ENCODE data around the gene GPAT2. TPM values are rescaled to one million over a fixed set of nuclear protein-coding genes. Genes with fewer than 3 reads are reported as not detected.
"Not testable (repeated sequence)": the region's sequence is repeated elsewhere in the genome, so short reads cannot be mapped to it uniquely, and the experiment has no call there.

GPAT2 gene
- total and polyA plus RNA-seq, 2 experiments from 2014 or later, result 0.65 to 0.71 TPM

GRCh38 chr2:96061901-96062300 is 27.2 kb upstream of the GPAT2 start:
- H3K9me3 ChIP-seq (ENCODE audit: low read depth); H3F3A ChIP-seq (ENCODE audit: insufficient read depth); H3K27ac ChIP-seq; H3K4me3 ChIP-seq; H3K4me1 ChIP-seq (ENCODE audit: insufficient read depth); H3K9ac ChIP-seq; DNase-seq; in situ Hi-C loops (cut with MboI); H3K36me3 ChIP-seq (ENCODE audit: low read depth); H2AFZ ChIP-seq; H3K4me2 ChIP-seq (ENCODE audit: unreplicated experiment); H3K9me2 ChIP-seq (ENCODE audit: insufficient read depth); H3K79me2 ChIP-seq (ENCODE audit: insufficient read depth); H3K27me3 ChIP-seq (replicated peaks; ENCODE audit: insufficient read depth); H4K20me1 ChIP-seq (ENCODE audit: insufficient read depth): not testable (repeated sequence)
- 81 to 83% methylated on average over 9 of the region's 9 CpGs for WGBS, 2 experiments (ENCODE audit: low coverage in 1 of 2, low lambda C conversion rate in 2 of 2, missing lambda C conversion rate in 2 of 2)

DNA sequence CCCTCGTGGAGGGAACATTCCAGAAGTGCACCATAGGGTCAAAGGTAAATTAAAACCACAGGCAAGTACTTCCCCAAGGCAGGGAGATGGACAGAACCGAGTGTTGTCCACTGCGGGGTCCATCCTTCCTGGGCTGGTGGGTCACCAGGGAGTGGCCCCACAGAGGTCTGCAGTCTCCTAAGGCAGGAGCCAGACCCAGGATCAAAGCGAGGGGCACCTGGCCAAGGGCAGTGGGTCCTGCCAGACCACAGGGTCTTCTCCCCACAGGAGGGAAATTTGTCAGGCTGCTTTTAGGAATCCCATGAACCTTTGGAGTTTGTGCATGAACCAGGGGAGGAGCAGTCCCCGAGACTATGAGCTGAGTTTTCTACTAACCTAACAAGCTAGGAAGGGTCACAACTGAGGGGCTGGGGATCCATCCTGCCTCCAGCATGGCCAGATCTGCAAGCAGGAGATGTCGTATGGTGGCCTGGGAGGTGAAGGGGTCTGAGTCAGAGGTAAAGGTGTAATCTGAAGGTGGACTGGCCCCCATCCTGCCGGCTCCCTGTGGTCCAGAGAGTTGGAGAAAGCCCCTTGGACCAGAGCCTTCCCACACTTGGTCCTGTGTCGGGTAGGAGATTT is 26.6 kb upstream of the GPAT2 start:
- H3K4me2 ChIP-seq (ENCODE audit: unreplicated experiment); H3K27me3 ChIP-seq (replicated peaks; ENCODE audit: insufficient read depth); H3K4me3 ChIP-seq; H3K9me3 ChIP-seq (ENCODE audit: low read depth); H3K4me1 ChIP-seq (ENCODE audit: insufficient read depth); H3K79me2 ChIP-seq (ENCODE audit: insufficient read depth); in situ Hi-C loops (cut with MboI); DNase-seq; H3K36me3 ChIP-seq (ENCODE audit: low read depth); H2AFZ ChIP-seq; H3K9ac ChIP-seq; H3K9me2 ChIP-seq (ENCODE audit: insufficient read depth); H4K20me1 ChIP-seq (ENCODE audit: insufficient read depth); H3F3A ChIP-seq (ENCODE audit: insufficient read depth); H3K27ac ChIP-seq: not testable (repeated sequence)
- WGBS, 2 experiments (ENCODE audit: low coverage in 1 of 2, low lambda C conversion rate in 2 of 2, missing lambda C conversion rate in 2 of 2), result 70 to 72% methylated on average over 6 to 8 of the region's 8 CpGs

DNA sequence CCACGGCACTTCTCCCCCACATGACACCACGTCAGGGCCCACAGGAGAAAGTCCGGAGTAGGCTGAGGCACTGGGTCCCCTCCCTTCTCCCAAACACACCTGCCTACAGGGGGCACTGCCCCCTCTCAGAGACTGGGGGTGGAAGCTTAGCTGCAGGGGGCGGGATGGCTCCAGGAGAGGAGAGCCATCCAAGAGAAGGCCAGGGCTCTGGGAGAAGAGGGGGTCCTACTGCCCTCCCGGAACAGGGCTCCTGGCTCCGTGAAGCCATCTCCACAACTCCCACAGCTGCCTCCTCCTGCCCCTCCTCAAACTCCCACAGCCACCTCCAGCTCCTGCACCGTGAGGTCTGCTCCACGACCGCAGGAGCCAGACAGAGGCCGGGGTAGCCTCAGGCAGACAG is 25.6 kb upstream of the GPAT2 start:
- H3K9me2 ChIP-seq (ENCODE audit: insufficient read depth); H3K4me2 ChIP-seq (ENCODE audit: unreplicated experiment); H3K9ac ChIP-seq; H3K79me2 ChIP-seq (ENCODE audit: insufficient read depth); H3K4me3 ChIP-seq; H3K9me3 ChIP-seq (ENCODE audit: low read depth); in situ Hi-C loops (cut with MboI); H3K27ac ChIP-seq; DNase-seq; H3F3A ChIP-seq (ENCODE audit: insufficient read depth); H3K4me1 ChIP-seq (ENCODE audit: insufficient read depth); H3K27me3 ChIP-seq (replicated peaks; ENCODE audit: insufficient read depth); H3K36me3 ChIP-seq (ENCODE audit: low read depth); H2AFZ ChIP-seq; H4K20me1 ChIP-seq (ENCODE audit: insufficient read depth): not testable (repeated sequence)
- WGBS, 2 experiments (ENCODE audit: low coverage in 1 of 2, low lambda C conversion rate in 2 of 2, missing lambda C conversion rate in 2 of 2), result 58 to 62% methylated on average over 7 to 10 of the region's 10 CpGs

DNA sequence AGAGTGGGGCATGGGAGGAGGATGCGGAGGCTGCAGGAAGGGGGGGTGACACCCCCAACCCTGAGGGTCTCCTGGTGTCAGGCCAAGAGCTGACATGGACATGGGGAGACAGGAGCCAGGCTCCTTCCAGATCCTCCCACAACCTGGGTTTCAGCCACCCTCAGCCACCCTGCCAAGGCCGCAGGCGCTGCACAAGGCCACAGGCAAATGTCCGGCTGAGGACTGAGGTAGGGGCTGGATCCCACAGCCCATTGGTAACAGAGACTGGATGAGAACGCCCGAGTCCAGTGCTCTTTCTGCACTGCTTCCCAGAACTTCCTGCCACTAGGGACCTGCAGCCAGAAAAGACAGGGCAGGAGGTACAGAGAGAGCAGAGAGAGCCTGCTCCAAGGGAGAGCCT is 24.7 kb upstream of the GPAT2 start:
- H3K9me3 ChIP-seq (ENCODE audit: low read depth); H3F3A ChIP-seq (ENCODE audit: insufficient read depth); H3K4me1 ChIP-seq (ENCODE audit: insufficient read depth); H3K9ac ChIP-seq; H4K20me1 ChIP-seq (ENCODE audit: insufficient read depth); H3K36me3 ChIP-seq (ENCODE audit: low read depth); H3K4me2 ChIP-seq (ENCODE audit: unreplicated experiment); H2AFZ ChIP-seq; H3K27ac ChIP-seq; in situ Hi-C loops (cut with MboI); H3K27me3 ChIP-seq (replicated peaks; ENCODE audit: insufficient read depth); H3K79me2 ChIP-seq (ENCODE audit: insufficient read depth); H3K9me2 ChIP-seq (ENCODE audit: insufficient read depth); DNase-seq; H3K4me3 ChIP-seq: not testable (repeated sequence)
- 68 to 79% methylated on average over 5 of the region's 6 CpGs for WGBS, 2 experiments (ENCODE audit: low coverage in 1 of 2, low lambda C conversion rate in 2 of 2, missing lambda C conversion rate in 2 of 2)

- H3K9ac ChIP-seq; H3K4me3 ChIP-seq; H3K4me2 ChIP-seq (ENCODE audit: unreplicated experiment); H3K9me2 ChIP-seq (ENCODE audit: insufficient read depth); H3K27ac ChIP-seq; H3K4me1 ChIP-seq (ENCODE audit: insufficient read depth); H3F3A ChIP-seq (ENCODE audit: insufficient read depth); in situ Hi-C loops (cut with MboI); H3K36me3 ChIP-seq (ENCODE audit: low read depth); H4K20me1 ChIP-seq (ENCODE audit: insufficient read depth); H3K79me2 ChIP-seq (ENCODE audit: insufficient read depth); H3K9me3 ChIP-seq (ENCODE audit: low read depth); H3K27me3 ChIP-seq (replicated peaks; ENCODE audit: insufficient read depth); H2AFZ ChIP-seq; DNase-seq: not testable (repeated sequence)
- 40 to 55% methylated on average over 3 of the region's 6 CpGs for WGBS, 2 experiments (ENCODE audit: low coverage in 1 of 2, low lambda C conversion rate in 2 of 2, missing lambda C conversion rate in 2 of 2)
Measured at GRCh38 chr2:96055830-96056229, 21.1 kb upstream of the GPAT2 start.

- H3K27me3 ChIP-seq (replicated peaks; ENCODE audit: insufficient read depth); H3K79me2 ChIP-seq (ENCODE audit: insufficient read depth); H3K36me3 ChIP-seq (ENCODE audit: low read depth); H3F3A ChIP-seq (ENCODE audit: insufficient read depth); H3K9me2 ChIP-seq (ENCODE audit: insufficient read depth); DNase-seq; H3K4me3 ChIP-seq; H3K27ac ChIP-seq; H3K9me3 ChIP-seq (ENCODE audit: low read depth); H2AFZ ChIP-seq; H3K4me1 ChIP-seq (ENCODE audit: insufficient read depth); H3K9ac ChIP-seq; in situ Hi-C loops (cut with MboI); H4K20me1 ChIP-seq (ENCODE audit: insufficient read depth); H3K4me2 ChIP-seq (ENCODE audit: unreplicated experiment): not testable (repeated sequence)
- 36 to 42% methylated on average over 5 to 7 of the region's 7 CpGs for WGBS, 2 experiments (ENCODE audit: low coverage in 1 of 2, low lambda C conversion rate in 2 of 2, missing lambda C conversion rate in 2 of 2)
Measured at GRCh38 chr2:96054537-96054936, 19.8 kb upstream of the GPAT2 start.

- H3K9me3 ChIP-seq (ENCODE audit: low read depth); H3K9ac ChIP-seq; H3K4me2 ChIP-seq (ENCODE audit: unreplicated experiment); H3K4me3 ChIP-seq; H3K9me2 ChIP-seq (ENCODE audit: insufficient read depth); H3K4me1 ChIP-seq (ENCODE audit: insufficient read depth); H3F3A ChIP-seq (ENCODE audit: insufficient read depth); H3K27me3 ChIP-seq (replicated peaks; ENCODE audit: insufficient read depth); H2AFZ ChIP-seq; H3K27ac ChIP-seq; H3K36me3 ChIP-seq (ENCODE audit: low read depth); H3K79me2 ChIP-seq (ENCODE audit: insufficient read depth); H4K20me1 ChIP-seq (ENCODE audit: insufficient read depth); in situ Hi-C loops (cut with MboI); DNase-seq: not testable (repeated sequence)
- 67 to 71% methylated on average over 7 of the region's 7 CpGs for WGBS, 2 experiments (ENCODE audit: low coverage in 1 of 2, low lambda C conversion rate in 2 of 2, missing lambda C conversion rate in 2 of 2)
Measured at GRCh38 chr2:96053385-96053784, 18.7 kb upstream of the GPAT2 start.

DNA sequence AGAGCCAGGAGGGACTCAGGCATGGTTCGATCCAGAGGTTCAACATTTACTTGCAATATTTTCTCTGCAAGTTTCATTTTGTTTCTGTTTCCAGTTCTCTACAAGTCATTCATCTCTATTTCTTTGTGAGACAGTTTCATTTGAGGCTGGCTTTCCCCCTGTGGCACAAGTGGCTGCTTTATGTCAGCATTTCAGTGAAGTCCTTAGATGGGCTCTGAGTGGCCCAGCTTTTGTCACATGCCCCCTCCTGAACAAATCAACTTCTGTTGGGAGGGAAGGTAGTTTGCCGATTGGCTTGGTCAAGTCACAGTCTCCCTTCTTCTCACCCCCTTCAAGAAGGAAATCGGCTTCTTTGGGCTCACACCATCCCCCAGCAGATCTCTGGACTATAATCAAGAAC is 17.9 kb upstream of the GPAT2 start:
- DNase-seq; H3K79me2 ChIP-seq (ENCODE audit: insufficient read depth); in situ Hi-C loops (cut with MboI); H3K27me3 ChIP-seq (replicated peaks; ENCODE audit: insufficient read depth); H3K4me3 ChIP-seq; H3F3A ChIP-seq (ENCODE audit: insufficient read depth); H3K9me2 ChIP-seq (ENCODE audit: insufficient read depth); H3K4me1 ChIP-seq (ENCODE audit: insufficient read depth); H2AFZ ChIP-seq; H3K4me2 ChIP-seq (ENCODE audit: unreplicated experiment); H3K9me3 ChIP-seq (ENCODE audit: low read depth); H3K9ac ChIP-seq; H3K27ac ChIP-seq; H4K20me1 ChIP-seq (ENCODE audit: insufficient read depth); H3K36me3 ChIP-seq (ENCODE audit: low read depth): not testable (repeated sequence)
- 20 to 57% methylated on average over 1 to 3 of the region's 3 CpGs for WGBS, 2 experiments (ENCODE audit: low coverage in 1 of 2, low lambda C conversion rate in 2 of 2, missing lambda C conversion rate in 2 of 2)

Data from GM23248 (cell line).